ENCODE measurements around the gene TSPAN9. TPM values are rescaled to one million over a fixed set of nuclear protein-coding genes. Genes with fewer than 3 reads are reported as not detected.

The TSPAN9 gene
- 60.8 and 73.5 TPM in 2 replicates for total RNA-seq

GRCh38 chr12:3076730-3077571 lies at the start of gene TSPAN9:
TSS of gene TSPAN9 (plus strand) at chr12:3077379. CDS start at chr12:3201194, 123,815 bp downstream.

Other genes with a start within 250 kb of the TSPAN9 start
- gene NRIP2, start 242.3 kb upstream of the TSPAN9 start, total RNA-seq, result 0.29 and 2.8 TPM in 2 replicates
- gene TEX52, start 220.3 kb upstream of the TSPAN9 start, total RNA-seq, result not detected in 2 replicates
- 41.5 and 43.2 TPM in 2 replicates for gene FOXM1, start 200.2 kb upstream of the TSPAN9 start, total RNA-seq
- 32.0 and 37.0 TPM in 2 replicates for gene RHNO1, start 200.2 kb upstream of the TSPAN9 start, total RNA-seq
- 38.6 and 47.5 TPM in 2 replicates for gene TULP3, start 186.5 kb upstream of the TSPAN9 start, total RNA-seq
- 19.7 and 24.2 TPM in 2 replicates for gene TEAD4, start 118.0 kb upstream of the TSPAN9 start, total RNA-seq

Measured in myometrial cell (primary cell).